ENCODE measurements around the gene RABGAP1.

Gene RABGAP1

DNA sequence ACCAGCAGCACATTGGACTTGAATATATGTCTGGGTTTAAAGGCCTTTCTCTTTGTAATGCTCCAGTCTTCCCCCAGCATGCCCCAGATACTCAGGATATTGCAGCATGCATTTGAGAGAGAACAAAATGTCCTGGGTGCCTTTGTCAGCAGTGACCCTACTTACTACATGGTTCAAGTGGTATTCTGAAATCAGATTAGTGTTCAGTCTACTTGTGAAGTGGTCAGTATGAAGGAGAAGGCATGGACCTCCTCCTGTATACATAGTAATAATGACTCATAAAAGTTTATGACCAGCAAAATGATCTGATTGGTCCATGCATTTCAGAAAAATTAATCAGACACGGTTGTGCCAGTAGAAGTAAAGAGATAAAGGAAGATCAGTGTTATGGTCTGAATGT is 118.0 kb downstream of the RABGAP1 start:
- Histone ChIP-seq H3K9me3 (ENCODE audit: control insufficient read depth, insufficient read depth, low read depth, low read length) (no peaks in the 10 kb centered on the region), H3K27ac (ENCODE audit: extremely low read depth, low read depth, low read length) (no peak overlapping the region), H3K4me3 (ENCODE audit: low read depth, low read length) (no peak overlapping the region), H3K36me3 (ENCODE audit: control insufficient read depth in 2 of 2, insufficient read depth in 1 of 2, low read length in 2 of 2) (peaks cover 0 to 14% of the 10 kb centered on the region in 2 experiments; a peak in 2 of 3 replicates), H3K4me1 (ENCODE audit: control insufficient read depth, insufficient read depth, low read length) (no peaks in the 10 kb centered on the region)
- ChIA-PET POLR2A (no interaction called here), CTCF (no interaction called here)
- TF ChIP-seq ZNF701 (tag by site-specific recombination; IDR thresholded peaks at IDR 0.05) (no peak), ZNF433 (tag by site-specific recombination; IDR thresholded peaks at IDR 0.05; ENCODE audit: low read depth) (no peak), ZNF830 (tag by site-specific recombination; IDR thresholded peaks at IDR 0.05; ENCODE audit: low read depth) (no peak), KLF8 (tag by site-specific recombination; IDR thresholded peaks at IDR 0.05) (no peak), HOXA7 (CRISPR knock-in tag; IDR thresholded peaks at IDR 0.05; ENCODE audit: borderline replicate concordance) (no peak)
- TF ChIP-seq, protein P1, sequence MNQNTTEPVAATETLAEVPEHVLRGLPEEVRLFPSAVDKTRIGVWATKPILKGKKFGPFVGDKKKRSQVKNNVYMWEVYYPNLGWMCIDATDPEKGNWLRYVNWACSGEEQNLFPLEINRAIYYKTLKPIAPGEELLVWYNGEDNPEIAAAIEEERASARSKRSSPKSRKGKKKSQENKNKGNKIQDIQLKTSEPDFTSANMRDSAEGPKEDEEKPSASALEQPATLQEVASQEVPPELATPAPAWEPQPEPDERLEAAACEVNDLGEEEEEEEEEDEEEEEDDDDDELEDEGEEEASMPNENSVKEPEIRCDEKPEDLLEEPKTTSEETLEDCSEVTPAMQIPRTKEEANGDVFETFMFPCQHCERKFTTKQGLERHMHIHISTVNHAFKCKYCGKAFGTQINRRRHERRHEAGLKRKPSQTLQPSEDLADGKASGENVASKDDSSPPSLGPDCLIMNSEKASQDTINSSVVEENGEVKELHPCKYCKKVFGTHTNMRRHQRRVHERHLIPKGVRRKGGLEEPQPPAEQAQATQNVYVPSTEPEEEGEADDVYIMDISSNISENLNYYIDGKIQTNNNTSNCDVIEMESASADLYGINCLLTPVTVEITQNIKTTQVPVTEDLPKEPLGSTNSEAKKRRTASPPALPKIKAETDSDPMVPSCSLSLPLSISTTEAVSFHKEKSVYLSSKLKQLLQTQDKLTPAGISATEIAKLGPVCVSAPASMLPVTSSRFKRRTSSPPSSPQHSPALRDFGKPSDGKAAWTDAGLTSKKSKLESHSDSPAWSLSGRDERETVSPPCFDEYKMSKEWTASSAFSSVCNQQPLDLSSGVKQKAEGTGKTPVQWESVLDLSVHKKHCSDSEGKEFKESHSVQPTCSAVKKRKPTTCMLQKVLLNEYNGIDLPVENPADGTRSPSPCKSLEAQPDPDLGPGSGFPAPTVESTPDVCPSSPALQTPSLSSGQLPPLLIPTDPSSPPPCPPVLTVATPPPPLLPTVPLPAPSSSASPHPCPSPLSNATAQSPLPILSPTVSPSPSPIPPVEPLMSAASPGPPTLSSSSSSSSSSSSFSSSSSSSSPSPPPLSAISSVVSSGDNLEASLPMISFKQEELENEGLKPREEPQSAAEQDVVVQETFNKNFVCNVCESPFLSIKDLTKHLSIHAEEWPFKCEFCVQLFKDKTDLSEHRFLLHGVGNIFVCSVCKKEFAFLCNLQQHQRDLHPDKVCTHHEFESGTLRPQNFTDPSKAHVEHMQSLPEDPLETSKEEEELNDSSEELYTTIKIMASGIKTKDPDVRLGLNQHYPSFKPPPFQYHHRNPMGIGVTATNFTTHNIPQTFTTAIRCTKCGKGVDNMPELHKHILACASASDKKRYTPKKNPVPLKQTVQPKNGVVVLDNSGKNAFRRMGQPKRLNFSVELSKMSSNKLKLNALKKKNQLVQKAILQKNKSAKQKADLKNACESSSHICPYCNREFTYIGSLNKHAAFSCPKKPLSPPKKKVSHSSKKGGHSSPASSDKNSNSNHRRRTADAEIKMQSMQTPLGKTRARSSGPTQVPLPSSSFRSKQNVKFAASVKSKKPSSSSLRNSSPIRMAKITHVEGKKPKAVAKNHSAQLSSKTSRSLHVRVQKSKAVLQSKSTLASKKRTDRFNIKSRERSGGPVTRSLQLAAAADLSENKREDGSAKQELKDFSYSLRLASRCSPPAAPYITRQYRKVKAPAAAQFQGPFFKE (tag by site-specific recombination; IDR thresholded peaks at IDR 0.05; ENCODE audit: borderline replicate concordance), result no peak

DNA sequence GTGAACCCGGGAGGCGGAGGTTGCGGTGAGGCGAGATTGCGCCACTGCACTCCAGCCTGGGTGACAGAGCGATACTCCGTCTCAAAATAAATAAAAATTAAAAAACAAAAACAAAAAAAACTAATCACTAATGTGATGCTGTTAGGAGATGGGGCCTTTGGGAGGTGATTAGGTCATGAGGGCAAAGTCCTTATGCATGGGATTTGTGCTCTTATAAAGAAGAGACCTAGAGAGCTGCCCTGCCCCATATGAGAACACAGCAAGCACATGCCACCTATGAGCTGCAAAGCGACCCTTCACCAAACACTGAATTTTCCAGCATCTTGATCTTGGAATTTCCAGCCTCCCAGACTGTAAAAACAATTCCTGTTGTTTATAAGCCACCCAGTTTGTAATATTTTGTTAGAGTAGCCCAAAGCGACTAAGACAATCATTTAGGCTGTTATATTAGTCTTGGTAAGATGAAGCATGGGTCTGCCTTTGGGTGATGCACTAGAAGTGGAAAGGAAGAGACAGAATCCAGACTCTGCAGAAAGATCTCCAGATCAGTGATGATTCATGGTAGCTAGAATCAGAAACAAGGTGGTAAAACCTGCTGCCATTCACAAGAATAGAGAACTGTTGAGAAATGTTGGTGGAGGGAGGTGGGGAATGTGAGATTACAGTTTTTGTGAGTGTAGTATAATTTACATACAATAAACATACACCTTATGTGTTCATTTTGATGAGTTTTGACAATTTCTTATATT is 118.8 kb downstream of the RABGAP1 start:
- no peaks in the 10 kb centered on the region for H3K4me1 ChIP-seq (ENCODE audit: control insufficient read depth, insufficient read depth, low read length)
- peaks cover 0 to 17% of the 10 kb centered on the region in 2 experiments; a peak in 2 of 3 replicates for H3K36me3 ChIP-seq (ENCODE audit: control insufficient read depth in 2 of 2, insufficient read depth in 1 of 2, low read length in 2 of 2)
- H3K4me3 ChIP-seq (ENCODE audit: low read depth, low read length), result no peak overlapping the region
- H3K27ac ChIP-seq (ENCODE audit: extremely low read depth, low read depth, low read length), result no peak overlapping the region
- ChIA-PET CTCF (no interaction called here), POLR2A (no interaction called here)
- no peak for TF ChIP-seq KLF1 (tag by site-specific recombination; IDR thresholded peaks at IDR 0.05)
- TF ChIP-seq ZNF423 (tag by site-specific recombination; IDR thresholded peaks at IDR 0.05), result no peak
- TF ChIP-seq ZNF621 (tag by site-specific recombination; IDR thresholded peaks at IDR 0.05), result no peak
- TF ChIP-seq, protein P2, sequence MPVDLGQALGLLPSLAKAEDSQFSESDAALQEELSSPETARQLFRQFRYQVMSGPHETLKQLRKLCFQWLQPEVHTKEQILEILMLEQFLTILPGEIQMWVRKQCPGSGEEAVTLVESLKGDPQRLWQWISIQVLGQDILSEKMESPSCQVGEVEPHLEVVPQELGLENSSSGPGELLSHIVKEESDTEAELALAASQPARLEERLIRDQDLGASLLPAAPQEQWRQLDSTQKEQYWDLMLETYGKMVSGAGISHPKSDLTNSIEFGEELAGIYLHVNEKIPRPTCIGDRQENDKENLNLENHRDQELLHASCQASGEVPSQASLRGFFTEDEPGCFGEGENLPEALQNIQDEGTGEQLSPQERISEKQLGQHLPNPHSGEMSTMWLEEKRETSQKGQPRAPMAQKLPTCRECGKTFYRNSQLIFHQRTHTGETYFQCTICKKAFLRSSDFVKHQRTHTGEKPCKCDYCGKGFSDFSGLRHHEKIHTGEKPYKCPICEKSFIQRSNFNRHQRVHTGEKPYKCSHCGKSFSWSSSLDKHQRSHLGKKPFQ (tag by site-specific recombination; IDR thresholded peaks at IDR 0.05), result no peak
- TF ChIP-seq ZNF169 (tag by site-specific recombination; IDR thresholded peaks at IDR 0.05), result no peak
- TF ChIP-seq ZNF530 (tag by site-specific recombination; IDR thresholded peaks at IDR 0.05; ENCODE audit: low read depth), result no peak
- TF ChIP-seq, protein P3, sequence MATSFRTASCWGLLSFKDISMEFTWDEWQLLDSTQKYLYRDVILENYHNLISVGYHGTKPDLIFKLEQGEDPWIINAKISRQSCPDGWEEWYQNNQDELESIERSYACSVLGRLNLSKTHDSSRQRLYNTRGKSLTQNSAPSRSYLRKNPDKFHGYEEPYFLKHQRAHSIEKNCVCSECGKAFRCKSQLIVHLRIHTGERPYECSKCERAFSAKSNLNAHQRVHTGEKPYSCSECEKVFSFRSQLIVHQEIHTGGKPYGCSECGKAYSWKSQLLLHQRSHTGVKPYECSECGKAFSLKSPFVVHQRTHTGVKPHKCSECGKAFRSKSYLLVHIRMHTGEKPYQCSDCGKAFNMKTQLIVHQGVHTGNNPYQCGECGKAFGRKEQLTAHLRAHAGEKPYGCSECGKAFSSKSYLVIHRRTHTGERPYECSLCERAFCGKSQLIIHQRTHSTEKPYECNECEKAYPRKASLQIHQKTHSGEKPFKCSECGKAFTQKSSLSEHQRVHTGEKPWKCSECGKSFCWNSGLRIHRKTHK (tag by site-specific recombination; IDR thresholded peaks at IDR 0.05), result no peak
- TF ChIP-seq ZNF792 (tag by site-specific recombination; IDR thresholded peaks at IDR 0.05), result no peak
- TF ChIP-seq ZNF660 (tag by site-specific recombination; IDR thresholded peaks at IDR 0.05), result no peak
- TF ChIP-seq, protein P4, sequence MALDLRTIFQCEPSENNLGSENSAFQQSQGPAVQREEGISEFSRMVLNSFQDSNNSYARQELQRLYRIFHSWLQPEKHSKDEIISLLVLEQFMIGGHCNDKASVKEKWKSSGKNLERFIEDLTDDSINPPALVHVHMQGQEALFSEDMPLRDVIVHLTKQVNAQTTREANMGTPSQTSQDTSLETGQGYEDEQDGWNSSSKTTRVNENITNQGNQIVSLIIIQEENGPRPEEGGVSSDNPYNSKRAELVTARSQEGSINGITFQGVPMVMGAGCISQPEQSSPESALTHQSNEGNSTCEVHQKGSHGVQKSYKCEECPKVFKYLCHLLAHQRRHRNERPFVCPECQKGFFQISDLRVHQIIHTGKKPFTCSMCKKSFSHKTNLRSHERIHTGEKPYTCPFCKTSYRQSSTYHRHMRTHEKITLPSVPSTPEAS (tag by site-specific recombination; IDR thresholded peaks at IDR 0.05), result no peak
- no peaks in the 10 kb centered on the region for H3K9me3 ChIP-seq (ENCODE audit: control insufficient read depth, insufficient read depth, low read depth, low read length)

All from HEK293 (cell line).